GM12872 (cell line): ENCODE results near the gene EMSY.

ENCODE experiments used
- TF ChIP-seq, protein P1 (sequence below): IDR thresholded peaks from 3 replicates; pipeline ENCODE4 v1.5.1; 2011; ENCODE audit warnings: low read depth, mild to moderate bottlenecking, low read length, moderate library complexity; ENCODE audit not compliant: insufficient read depth

Gene EMSY

DNA sequence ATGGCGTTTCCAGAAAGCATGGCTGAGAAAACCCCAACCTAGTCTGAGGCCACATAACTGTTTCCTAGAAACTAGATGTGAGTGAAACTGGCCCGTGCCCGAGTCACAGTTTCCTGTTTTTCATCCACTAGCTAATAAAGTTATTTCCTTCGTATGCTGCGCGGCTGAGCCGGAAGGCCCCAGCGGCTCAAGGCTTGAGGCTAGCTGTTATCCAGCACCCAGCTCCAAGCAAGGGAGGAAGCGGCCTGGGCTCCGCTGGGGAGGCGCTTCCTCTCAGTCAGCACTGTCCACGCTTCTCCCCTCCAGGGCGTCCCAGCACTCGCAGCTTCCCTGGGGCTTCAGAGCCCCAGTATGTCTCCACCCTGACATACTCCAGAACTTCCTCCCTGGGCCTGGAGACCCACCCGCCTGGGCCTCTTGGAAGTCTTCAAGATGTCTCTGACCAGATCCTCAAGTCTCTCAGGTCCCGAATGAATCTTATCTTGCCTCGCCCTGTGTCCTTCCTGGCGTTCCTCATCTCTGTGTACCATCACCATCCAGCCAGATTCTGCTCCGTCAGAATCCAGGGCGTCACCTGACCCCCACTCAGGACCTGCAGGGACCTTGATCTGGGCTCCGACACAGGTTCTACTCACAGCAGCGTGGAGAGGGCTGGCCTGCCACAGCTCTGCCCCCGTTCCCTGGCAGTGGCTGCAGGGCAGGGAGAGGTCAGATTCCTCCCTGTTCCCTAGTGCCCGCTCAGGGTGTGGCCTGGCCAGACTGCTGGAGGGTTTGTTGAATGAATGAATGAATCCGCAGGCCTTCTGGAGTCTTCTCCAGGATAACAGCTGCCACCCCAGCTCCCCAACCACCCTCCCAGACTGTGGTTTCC lies 143.9 kb downstream of the EMSY start:
- TF ChIP-seq, protein P1, sequence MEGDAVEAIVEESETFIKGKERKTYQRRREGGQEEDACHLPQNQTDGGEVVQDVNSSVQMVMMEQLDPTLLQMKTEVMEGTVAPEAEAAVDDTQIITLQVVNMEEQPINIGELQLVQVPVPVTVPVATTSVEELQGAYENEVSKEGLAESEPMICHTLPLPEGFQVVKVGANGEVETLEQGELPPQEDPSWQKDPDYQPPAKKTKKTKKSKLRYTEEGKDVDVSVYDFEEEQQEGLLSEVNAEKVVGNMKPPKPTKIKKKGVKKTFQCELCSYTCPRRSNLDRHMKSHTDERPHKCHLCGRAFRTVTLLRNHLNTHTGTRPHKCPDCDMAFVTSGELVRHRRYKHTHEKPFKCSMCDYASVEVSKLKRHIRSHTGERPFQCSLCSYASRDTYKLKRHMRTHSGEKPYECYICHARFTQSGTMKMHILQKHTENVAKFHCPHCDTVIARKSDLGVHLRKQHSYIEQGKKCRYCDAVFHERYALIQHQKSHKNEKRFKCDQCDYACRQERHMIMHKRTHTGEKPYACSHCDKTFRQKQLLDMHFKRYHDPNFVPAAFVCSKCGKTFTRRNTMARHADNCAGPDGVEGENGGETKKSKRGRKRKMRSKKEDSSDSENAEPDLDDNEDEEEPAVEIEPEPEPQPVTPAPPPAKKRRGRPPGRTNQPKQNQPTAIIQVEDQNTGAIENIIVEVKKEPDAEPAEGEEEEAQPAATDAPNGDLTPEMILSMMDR: no peak

DNA sequence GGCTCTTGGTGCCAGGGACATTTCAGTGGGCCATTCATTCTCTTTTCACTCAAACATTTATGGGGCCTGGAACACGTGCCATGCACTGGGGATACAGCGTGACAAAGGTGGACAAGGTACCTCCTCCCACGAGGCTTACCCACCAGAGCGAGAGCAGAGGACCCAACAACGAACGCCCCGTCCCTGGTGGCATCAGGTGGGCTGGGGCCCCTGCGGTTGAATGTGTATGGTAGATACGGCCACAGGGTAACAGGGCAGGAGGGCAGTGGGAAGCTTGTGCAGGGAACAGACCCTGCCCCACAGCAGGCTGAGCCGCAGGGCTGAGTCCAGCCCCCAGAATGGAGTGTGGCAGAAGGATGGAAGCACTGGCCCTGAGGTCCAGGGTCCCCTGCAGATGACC lies 144.7 kb downstream of the EMSY start:
- TF ChIP-seq, protein P1: no peak

DNA sequence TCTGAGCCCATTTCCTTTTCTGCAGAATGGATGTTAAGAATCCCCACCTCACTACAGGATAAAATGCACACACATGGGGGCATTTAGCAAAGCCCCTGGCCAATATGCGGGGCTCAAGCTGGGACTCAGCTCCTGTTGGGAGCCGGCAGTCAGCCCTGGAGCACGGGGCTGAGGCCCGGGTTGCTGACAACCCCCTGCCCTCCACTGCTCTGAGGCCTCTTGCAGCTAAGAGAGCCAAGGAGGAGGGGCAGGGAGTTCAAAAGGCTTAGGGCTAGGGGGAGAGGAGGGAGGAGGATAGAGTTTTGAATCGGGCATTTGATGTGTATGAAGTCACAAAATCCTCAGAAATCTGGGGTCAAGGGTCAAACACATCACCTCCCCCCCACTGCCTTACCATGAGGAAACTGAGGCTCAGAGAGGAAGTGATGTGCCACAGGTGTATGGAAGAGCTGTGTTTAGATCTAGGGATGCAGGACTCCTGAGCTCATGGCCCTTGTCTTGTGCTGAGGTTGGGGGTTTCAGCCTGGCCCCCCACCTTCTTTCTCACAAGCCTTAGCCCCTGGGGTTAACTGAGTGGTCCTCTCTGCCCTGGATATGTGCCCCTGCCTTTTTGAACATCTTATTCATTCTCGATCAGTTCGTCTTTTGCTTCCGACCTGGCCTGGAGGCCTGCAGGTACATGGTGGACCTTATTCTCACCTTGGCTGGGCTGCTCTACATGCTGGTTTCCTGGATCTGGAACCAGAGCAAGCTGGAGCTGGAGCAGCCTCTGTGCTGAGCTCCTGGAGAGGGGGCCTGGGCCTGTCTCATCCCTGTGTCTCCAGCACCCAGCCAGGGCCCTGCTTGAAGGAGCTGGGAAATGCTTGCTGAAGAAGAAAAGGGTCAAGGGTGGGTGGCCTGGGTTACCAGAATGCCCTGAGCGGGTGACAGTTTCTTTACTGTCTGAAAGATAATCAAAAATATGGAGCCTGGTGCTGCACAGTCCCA lies 145.4 kb downstream of the EMSY start:
- TF ChIP-seq, protein P1: no peak

DNA sequence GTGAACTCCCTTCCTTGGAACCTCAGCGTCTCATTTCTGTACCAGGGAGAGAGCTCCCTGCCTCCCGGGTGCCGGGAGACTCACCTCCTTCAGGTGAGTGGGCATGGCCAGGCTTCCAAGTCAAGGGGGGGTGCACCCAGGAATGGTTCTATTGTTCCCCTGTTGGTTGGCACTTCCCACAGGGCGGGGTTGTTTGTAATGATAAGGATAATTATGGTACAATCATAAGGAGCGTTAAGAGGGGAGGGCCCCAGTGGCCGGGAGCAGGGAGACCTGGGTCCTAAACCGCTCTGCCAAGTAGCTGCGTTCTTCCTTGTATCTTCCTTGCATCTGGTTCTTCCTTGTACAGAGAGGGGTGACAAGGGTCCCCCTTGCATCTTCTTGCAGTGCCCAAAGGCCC lies 146.6 kb downstream of the EMSY start:
- TF ChIP-seq, protein P1: no peak

DNA sequence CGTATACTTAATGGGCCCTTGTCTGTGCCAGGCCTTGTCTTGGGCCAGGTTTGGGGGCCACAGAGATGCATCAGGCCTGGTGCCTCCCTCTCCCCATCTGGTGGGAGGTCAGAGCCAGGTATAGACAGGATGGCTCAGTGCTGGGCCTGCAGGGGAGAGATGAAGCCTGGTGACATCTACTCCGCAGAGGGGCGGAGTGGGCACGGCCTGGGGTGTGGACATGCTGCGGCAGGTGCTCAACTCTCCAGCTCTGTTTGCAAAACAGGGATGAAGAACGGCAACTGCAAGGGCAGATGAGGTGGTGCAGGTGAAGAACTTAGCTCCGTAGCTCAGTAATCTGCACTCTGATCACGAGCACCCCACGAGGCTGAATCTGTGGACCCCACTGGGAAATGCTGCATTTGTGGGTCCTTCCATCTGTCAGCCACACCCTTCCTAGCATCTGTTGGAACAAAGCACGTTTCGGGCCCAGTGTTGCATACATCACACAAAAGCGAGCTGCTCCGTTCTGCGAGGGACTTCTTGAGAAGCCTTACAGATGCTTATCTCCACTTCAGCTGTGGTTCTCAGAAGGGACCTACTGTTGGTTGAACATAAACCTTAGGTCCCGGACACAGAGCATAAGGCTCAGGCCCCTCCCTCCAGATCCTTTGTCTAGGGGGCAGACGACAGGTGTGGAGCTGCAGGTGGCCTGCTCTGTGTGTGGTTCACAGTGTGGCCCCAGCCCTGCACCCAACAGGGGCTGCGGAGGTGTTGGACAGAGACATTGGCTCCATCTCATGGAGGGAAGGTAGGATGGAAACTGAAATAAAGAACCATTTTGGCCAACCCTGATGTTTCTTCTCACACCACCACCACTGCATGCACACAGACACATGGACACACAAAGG lies 147.5 kb downstream of the EMSY start:
- TF ChIP-seq, protein P1: no peak

DNA sequence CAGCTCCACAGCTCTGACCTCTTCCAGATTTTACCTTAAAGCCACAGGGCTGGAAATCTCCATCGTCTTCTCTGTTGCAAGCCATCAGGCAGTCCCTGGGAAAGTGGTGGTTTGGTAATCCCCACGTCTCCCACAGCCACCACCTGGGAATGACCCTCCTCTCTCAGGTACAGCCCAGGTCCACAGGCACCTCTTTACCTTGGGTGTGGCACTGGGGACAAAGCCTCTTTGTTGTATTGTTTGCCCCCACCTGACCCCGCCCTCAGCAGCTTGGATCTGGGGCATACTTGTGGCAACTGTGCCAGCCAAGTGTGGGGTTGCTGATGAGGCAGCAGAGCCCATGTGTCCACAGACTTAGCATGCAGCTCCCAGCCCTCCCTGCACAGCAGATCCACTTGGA lies 148.1 kb downstream of the EMSY start:
- TF ChIP-seq, protein P1: no peak
